ENCODE results near the gene SIRT2.
"Not testable (repeated sequence)": the region's sequence is repeated elsewhere in the genome, so short reads cannot be mapped to it uniquely, and the experiment has no call there.

SIRT2 gene

GRCh38 chr19:38862321-38863059 lies 36.9 kb downstream of the SIRT2 start:
- no peak for DNase-seq

GRCh38 chr19:38861368-38861767 lies 38.0 kb downstream of the SIRT2 start:
- no peak for DNase-seq

- not testable (repeated sequence) for DNase-seq
These were observed 39.7 kb downstream of the SIRT2 start for GRCh38 chr19:38859631-38860204.

GRCh38 chr19:38856813-38857212 lies 42.6 kb downstream of the SIRT2 start:
- DNase-seq, result no peak

- not testable (repeated sequence) for DNase-seq
These were observed 43.7 kb downstream of the SIRT2 start for GRCh38 chr19:38855751-38856150.

GRCh38 chr19:38854961-38855360 lies 44.5 kb downstream of the SIRT2 start:
- not testable (repeated sequence) for DNase-seq

- no peak for DNase-seq
These were observed 46.2 kb downstream of the SIRT2 start for GRCh38 chr19:38853214-38853613.

- DNase-seq, result peak; percentile 58 to 60
These were observed 47.0 kb downstream of the SIRT2 start for GRCh38 chr19:38852231-38853044.

GRCh38 chr19:38851622-38852230 lies 47.7 kb downstream of the SIRT2 start:
- DNase-seq, result peak; percentile 91 to 93

- DNase-seq, result peak; percentile 41 to 46
These were observed 48.3 kb downstream of the SIRT2 start for GRCh38 chr19:38850976-38851621.

GRCh38 chr19:38850436-38850975 lies 48.9 kb downstream of the SIRT2 start:
- peak; percentile 98 to 99 for DNase-seq

- DNase-seq, result peak; percentile 99 to 100
These were observed 49.5 kb downstream of the SIRT2 start, which contains the start of gene HNRNPL for GRCh38 chr19:38849860-38850435. Gene HNRNPL (minus strand): TSS chr19:38849986. CDS start chr19:38849966, 20 bp downstream.

- peak; percentile 98 to 99 for DNase-seq
These were observed 50.1 kb downstream of the SIRT2 start for GRCh38 chr19:38849147-38849859.

GRCh38 chr19:38848299-38849146 lies 50.9 kb downstream of the SIRT2 start:
- peak in 1 of 2 donors; percentile 18 for DNase-seq

GRCh38 chr19:38846097-38846496 lies 53.3 kb downstream of the SIRT2 start:
- no peak for DNase-seq

- DNase-seq, result no peak
These were observed 53.9 kb downstream of the SIRT2 start for GRCh38 chr19:38845374-38846024.

GRCh38 chr19:38844093-38844686 lies 55.2 kb downstream of the SIRT2 start:
- no peak for DNase-seq

- DNase-seq, result no peak
These were observed 56.2 kb downstream of the SIRT2 start for GRCh38 chr19:38843175-38843758.

Measured in activated CD4-positive, alpha-beta T cell treated with anti-CD3 and anti-CD28 coated beads for 4 hours (primary cell).